ENCODE measurements around the gene NUP205.

- TF ChIP-seq CTCF (IDR thresholded peaks at IDR 0.05; ENCODE audit: borderline replicate concordance, extremely low read depth, low read length, poor library complexity, severe bottlenecking) = no peak
- no peak for TF ChIP-seq EZH2 (IDR thresholded peaks at IDR 0.05; ENCODE audit: borderline replicate concordance, low read depth, low read length, severe bottlenecking)
Observed at GRCh38 chr7:135597181-135597925, 39.6 kb downstream of the NUP205 start.

All from DND-41 (cell line).